Fibroblast of villous mesenchyme (primary cell): ENCODE data around the gene CD163L1. TPM values are rescaled to one million over a fixed set of nuclear protein-coding genes. Genes with fewer than 3 reads are reported as not detected.

ENCODE experiments used
- DNase-seq: peaks from one replicate; pipeline ENCODE4 v3.0.0-alpha.2; 2010; ENCODE audit warnings: low read depth
- H3K4me3 ChIP-seq: 2 replicates; pipeline ENCODE4 v1.5.1; 2011; ENCODE audit warnings: low read depth, mild to moderate bottlenecking, low read length
- CTCF ChIP-seq: IDR thresholded peaks from 2 replicates; pipeline ENCODE4 v1.5.1; 2012; ENCODE audit warnings: low read depth, mild to moderate bottlenecking, low read length; ENCODE audit not compliant: insufficient read depth
- total RNA-seq: library from RNA; depleted of rRNA; stranded (reverse); fragments of >200 nt; gene quantifications from 2 replicates; pipeline ENCODE4 v1.2.3, GENCODE V29; 2012

CD163L1 gene
- total RNA-seq, 1 donor = 7.3 TPM

DNA sequence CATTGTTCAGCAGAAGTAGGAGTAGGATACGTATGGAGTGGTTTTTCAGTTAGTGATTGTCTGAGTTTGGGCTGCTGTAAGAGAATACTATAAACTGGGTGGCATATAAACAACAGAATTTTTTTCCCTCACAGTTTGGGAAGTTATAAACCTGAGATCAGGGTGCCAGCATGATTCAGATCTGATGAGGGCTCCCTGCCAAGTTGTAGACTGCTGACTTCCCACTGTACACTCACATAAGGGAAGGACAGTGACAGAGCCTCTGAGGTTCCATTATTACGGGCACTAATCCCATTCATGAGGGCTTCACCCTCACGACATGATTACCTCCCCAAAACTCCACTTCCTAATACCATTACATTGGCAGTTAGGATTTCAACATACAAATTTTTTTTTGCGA, 89.4 kb downstream of the CD163L1 start:
- TF ChIP-seq CTCF = no peak
- no peak overlapping the region for H3K4me3 ChIP-seq
- no peak for DNase-seq

GRCh38 chr12:7352661-7353060, 91.3 kb downstream of the CD163L1 start:
- no peak overlapping the region for H3K4me3 ChIP-seq
- no peak for TF ChIP-seq CTCF
- no peak for DNase-seq

GRCh38 chr12:7351177-7351576, 92.8 kb downstream of the CD163L1 start:
- DNase-seq = no peak
- no peak for TF ChIP-seq CTCF
- no peak overlapping the region for H3K4me3 ChIP-seq

GRCh38 chr12:7349418-7349817, 94.5 kb downstream of the CD163L1 start:
- TF ChIP-seq CTCF = no peak
- DNase-seq = no peak
- H3K4me3 ChIP-seq = no peak overlapping the region

DNA sequence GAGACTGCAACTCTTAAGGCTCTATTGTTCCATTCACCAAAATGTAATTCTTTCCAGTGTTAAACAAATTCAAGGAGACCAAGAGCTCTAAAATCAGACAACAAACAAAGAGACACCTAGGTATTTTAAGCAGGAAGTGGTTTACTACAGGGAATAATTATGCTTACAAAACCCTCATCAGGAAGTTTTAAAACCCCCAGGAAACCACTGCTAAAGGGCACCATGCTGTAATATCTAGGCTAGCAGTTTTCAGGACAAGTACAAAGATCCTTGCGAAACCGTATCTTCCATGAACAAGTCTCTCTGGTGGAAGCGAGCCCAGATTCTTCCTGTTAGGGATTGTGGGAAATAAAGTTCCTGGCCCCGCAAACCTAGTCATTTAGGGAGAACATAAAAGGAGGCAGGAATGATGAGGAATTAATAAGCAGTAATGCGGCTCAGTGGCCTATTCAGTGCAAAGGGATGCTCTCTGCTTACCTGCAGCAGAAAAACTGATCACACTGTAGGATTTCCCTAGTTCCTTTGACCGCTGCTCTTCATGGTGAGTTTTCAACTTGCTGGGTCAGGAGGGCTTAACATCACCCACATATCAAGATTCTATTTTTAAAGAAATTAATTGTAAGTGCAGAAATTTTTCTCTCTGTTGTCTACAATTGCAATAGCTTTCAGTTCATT, 97.3 kb downstream of the CD163L1 start:
- no peak overlapping the region for H3K4me3 ChIP-seq
- no peak for TF ChIP-seq CTCF
- no peak for DNase-seq

- no peak for DNase-seq
- no peak for TF ChIP-seq CTCF
- H3K4me3 ChIP-seq = no peak overlapping the region
Observed at GRCh38 chr12:7344833-7345606, 98.9 kb downstream of the CD163L1 start.
